Hematopoietic multipotent progenitor cell treated with erythropoietin and hydrocortisone succinate and interleukin-3 and kit ligand, for 15 days (in vitro differentiated cells): Measurements from ENCODE around the gene SERPINA10.

Source experiments
- DNase-seq: peaks from one replicate; pipeline ENCODE4 v3.0.0-alpha.2; 2015; ENCODE audit warnings: low spot score

The SERPINA10 gene

GRCh38 chr14:94292872-94293577 lies at the start of gene SERPINA10:
Gene SERPINA10 (minus strand): TSS chr14:94293268. CDS start chr14:94290593, 2,675 bp downstream.
- no peak for DNase-seq

DNA sequence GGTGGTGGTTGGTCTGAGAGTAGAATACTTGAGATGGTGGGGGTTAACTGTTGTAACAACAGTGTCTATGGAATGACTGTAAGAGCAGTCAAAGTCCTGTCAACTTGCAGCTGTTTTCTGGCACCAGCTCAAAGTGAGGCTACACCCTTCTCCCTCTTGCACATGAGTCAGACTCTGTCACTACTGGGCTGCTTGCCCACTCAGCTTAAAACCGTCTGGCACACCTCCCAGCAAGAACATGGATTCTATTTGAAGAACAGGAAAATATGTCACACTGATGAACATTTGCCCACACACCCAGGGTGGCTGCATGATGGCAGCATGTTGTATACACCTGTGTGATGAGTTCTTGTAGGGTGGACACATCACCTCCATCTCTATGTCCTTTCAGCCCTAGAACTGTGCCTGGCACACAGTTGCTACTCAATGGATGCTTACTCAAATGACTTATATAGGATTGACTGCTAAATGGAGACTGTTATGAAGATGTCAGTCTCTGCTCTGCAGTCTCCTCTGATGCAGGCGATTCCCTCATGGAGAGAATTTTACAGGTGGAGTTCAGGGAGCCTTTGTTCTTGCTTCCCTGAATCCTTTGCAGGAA lies 49.4 kb upstream of the SERPINA10 start:
- peak; percentile 14 for DNase-seq

DNA sequence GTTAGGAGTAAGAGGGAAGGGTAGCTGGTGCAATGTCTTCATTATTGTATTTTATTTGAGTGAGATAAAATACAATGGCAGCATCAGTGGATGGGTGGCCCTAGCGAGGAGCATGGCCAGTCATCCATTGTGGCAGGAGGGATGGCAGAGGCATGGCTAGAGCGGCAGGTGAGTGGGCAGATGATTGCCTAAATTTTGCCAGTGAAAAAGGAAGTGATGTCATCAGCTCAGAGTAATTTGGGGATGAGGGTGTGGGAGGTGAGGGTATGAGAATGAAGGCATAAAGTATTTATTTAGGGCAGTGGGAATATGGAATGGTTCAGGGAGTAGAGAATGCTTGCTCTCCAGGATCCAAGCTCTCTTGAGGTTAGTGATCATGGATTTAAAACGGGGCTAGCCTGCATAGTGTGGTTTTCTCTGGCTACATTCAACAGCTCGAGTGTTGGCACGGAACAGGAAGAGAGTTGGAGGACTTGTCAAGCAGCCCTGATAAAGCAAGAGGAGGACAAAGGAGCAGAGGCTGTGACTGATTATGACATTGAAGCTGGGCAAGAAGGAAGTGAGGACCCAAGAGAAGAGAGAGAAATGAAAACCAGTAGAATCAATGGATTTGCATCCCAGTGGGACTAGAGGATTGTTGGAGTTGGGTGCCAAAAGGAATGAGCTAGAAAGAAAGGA lies 48.7 kb upstream of the SERPINA10 start:
- DNase-seq = no peak

- no peak for DNase-seq
Observed at GRCh38 chr14:94340533-94340932, 47.5 kb upstream of the SERPINA10 start.

- DNase-seq = no peak
Observed at GRCh38 chr14:94338023-94338422, 45.0 kb upstream of the SERPINA10 start.

GRCh38 chr14:94337274-94337673 lies 44.2 kb upstream of the SERPINA10 start:
- no peak for DNase-seq

DNA sequence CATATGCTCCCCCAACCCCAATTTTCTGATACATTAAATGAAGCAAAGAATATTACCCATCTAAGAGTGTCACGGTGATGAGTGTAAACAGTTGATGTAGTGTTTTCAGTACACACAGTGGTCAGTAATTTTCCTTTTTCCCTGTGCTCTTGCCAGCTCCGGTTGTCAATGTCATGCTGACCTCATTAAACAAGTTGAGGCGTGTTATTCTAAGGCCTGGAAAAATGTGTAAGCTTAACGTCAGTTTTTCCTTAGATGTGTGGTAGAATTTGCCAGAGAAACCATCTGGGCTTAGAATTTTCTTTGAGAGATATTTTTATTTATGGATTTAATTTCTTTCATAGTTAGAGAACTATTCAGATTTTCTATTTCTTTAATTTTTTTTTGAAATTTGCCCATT lies 41.8 kb upstream of the SERPINA10 start:
- DNase-seq = no peak

- DNase-seq = no peak
Observed at GRCh38 chr14:94332587-94332986, 39.5 kb upstream of the SERPINA10 start.

DNA sequence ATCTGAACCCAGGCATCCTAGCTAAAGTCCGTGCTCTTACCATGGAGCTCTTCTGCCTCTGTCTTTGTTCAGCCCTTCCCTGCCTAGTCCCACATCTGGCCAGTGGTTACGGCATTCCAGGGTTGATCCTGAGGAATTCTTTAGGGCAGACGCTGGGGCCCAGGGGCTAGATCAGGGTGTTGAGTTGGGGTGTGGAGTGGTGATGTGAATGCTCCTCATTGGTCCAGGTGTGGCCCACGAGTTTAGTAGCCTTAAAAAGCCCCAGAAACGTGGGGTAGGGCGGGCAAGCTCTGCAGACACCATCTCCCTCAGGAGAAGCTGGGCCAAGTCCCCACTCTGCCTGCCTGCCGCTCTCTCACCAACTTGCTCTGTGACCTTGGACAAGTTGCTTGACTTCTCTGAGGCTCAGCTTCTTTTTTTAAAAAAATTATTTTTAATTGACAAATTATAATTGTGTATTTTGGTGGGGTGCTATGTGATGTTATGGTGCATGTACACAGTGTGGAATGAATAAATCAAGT lies 39.1 kb upstream of the SERPINA10 start:
- DNase-seq = no peak

DNA sequence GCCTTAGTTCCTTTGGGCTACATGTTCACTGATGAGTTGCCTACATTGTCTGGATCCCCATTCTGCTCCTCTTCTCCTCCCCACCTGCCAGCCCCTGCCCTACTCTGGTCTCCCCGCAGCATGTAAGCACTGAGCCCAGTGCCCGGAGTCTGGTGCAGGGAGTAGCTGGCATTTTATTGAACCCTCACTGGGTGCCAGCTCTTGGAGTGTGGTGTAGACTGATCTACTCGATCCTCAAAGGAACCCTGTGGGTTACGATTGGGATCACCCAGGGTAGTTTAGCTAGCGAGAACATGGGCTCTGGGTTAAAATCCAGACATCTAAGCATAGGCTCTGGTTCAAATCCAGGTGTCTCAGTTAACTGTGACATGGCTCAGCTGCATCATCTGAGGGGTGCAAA lies 38.4 kb upstream of the SERPINA10 start:
- DNase-seq = no peak

GRCh38 chr14:94330857-94331256 lies 37.8 kb upstream of the SERPINA10 start:
- DNase-seq = no peak

- DNase-seq = no peak
Observed at GRCh38 chr14:94330432-94330831, 37.4 kb upstream of the SERPINA10 start.

DNA sequence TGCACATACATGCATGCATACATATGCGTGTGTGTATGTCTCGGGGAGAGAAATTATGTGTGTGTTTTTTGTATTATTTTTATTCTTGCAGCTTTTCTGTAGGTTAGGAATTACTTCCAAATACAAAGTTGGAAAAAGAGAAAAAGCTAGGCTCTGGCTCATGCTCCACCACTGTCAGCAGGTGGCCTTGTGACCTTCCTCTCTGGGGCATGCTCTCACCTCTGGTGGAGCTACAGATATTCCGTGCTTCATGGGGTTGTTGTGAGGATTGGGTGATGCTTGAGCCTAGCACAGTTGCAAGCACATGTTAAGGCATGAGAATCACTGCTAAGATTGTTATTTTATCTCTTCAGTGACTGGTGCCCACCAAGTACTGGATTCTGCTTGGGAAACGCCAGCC lies 36.8 kb upstream of the SERPINA10 start:
- DNase-seq = no peak

DNA sequence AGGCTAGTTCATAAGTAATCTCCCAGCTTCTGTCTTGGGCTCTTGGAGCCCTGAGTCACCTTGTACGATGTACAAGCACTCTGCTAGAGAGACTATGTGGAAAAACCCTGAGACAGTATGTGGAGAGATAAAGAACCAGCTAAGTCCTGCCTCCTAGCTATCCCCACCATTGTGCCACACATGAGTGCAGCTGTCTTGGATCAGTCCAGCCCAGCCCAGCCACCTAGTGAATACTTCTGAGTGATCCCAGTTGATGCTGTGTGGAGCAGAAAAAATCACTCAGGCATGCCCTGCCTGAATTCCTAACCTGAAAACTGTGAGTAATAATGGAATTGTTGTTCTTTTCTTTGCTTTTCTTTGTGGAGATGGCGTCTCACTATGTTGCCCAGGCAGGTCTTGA lies 35.1 kb upstream of the SERPINA10 start:
- DNase-seq = no peak

DNA sequence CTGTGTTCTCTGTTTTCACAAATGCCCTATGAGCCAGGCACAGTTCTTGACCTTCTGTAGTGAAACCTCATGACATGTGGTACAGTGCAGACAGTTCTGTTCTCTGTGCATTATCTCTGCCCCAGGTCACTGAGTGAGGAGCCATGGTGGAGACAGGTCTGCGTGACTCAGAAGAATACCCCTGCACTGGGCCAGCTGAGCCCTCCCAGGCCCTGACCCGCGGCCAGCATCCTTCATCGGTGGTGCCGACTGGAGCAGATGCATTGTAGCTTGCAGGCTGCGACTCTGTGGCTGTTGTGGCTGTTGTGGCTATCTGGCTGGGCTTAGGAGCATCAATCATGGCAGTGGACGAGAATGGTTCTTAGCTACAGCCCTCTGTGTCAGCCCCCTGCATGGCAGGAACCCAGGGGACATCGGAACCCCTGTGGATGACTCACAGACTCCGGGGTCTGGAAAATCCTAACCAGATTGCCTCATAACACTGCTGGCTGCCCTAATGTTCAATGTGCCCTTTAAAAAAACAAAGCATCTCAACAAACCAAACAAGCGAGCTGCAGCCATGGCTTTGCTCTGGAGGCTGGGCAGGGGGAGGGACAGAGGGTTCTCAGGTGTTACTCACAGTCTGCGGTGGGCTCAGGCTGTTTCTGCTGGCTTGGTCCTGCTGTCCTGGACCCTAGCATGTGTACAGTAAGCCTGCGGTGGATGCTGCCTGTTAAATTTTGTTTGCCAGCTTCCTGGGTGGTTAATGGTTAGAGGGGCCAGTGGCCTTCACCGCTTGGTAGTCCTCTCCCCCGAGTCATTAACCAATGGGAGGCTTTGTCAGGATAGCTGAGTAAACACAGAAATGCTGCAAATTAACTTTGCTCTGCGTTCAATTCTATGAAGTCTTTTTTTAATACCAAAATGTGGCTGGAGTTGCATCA lies 29.8 kb upstream of the SERPINA10 start, which contains the start of gene SERPINA6:
TSS of gene SERPINA6 (minus strand) at position 689 of the 923 bp plus-strand sequence. CDS start 8,688 bp downstream, outside the sequence.
- DNase-seq = no peak

DNA sequence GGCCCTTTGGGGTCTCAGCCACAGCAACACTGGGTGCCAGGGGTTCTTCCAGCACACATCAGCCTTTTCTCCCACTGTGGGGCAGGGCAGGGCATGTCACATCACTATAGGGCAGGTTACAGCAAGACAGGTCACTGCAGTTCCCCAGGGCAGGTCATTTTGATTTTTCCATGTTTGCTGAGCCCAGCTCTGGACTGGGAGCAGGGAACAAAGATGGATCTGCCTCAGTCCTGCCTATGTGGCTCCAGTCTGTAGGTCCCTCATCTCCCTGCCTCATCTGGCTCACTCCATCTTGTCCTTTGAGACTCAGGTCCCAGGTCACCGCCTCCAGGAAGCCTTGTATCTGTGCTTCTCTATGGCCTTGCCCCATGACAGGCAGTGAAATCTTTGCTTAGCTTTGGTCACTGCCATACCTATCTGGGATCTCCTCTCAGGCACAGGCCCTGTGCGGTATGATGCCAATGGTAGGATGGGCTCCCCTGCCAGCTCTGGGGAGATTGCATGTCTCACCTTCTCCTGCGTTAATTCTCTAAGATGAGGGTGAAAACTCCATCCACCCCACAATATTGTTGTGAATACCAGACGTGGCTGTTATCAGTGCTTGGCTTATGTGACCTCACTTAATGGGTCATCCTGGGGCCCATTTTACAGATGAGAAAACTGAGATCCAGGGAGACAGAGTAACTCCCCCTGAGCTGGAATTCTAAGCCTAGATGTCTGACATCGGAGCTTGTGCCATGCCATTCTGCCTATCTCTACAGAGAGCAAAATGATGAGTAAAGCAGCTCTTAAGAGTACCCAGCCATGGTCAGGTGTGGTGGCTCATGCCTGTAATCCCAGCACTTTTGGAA lies 28.6 kb upstream of the SERPINA10 start:
- DNase-seq = no peak

DNA sequence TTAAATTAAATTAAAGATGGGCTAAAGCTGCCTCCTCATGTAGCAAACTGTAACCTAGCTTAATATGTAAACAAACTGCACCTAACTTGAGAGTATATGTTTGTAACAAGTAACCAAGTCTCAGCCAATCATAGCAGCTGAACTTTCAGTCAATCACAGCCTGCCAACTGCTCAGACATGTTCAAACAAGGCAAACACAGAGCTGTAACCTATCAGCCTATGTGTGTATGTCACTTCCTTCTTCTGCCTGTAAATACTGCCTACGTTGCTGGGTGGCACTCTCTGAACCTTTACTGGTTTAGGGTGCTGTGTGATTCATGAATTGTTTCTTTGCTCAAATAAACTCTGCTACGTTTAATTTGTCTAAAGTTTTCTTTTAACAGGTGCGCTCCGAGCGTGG lies 27.2 kb upstream of the SERPINA10 start:
- DNase-seq = no peak

DNA sequence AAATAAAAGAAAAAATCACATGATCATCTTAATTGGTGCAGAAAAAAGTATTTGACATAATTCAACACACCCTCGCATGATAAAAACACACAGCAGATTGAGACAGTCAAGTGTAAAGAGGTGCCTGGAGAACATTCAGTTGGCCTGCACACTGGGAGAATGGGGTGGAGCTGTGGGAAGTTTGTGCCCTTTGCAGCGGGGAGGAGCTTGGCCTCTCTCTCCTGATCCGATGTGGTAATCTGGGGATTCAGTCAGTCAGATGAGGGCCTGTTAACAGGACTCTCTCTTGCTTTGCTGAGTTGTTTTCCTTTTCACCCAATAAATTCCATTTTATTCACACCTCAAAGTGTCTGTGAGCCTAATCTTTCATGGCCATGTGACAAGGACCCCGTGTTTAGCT lies 24.2 kb upstream of the SERPINA10 start:
- DNase-seq = no peak

- DNase-seq = no peak
Observed at GRCh38 chr14:94316692-94317091, 23.6 kb upstream of the SERPINA10 start.

DNA sequence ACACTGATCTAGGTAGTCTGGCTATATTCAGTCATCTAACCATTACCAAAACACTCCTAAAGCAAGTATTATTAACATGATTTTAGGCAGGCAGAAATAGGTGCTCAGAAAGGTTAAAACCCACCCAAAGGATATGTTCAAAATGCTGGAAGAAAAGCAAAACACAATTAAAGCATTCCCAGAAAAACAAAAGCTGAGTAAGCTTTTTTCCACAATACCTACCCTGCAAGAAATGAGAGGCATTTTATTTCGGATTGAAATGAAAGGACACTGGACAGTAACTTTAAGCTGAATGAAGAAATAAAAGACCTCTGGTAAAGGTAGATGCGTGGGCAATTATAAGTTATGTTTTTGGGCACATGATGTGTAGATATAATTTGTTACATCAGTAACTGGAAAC lies 21.8 kb upstream of the SERPINA10 start:
- no peak for DNase-seq
